Endodermal cell (in vitro differentiated cells): Measurements from ENCODE around the gene CCDC3. TPM values are rescaled to one million over a fixed set of nuclear protein-coding genes. Genes with fewer than 3 reads are reported as not detected.

Experiments
- DNase-seq: peaks from one replicate; pipeline ENCODE4 v3.0.0-alpha.2; 2017
- H3K27ac ChIP-seq: 2 replicates; pipeline ENCODE4 v1.5.1; 2013; ENCODE audit warnings: mild to moderate bottlenecking, low read depth, low read length, moderate library complexity
- H3K27me3 ChIP-seq: 2 replicates; pipeline ENCODE4 v1.6.1; 2013; ENCODE audit warnings: mild to moderate bottlenecking, low read length, moderate library complexity; ENCODE audit not compliant: insufficient read depth, control insufficient read depth, poor library complexity, severe bottlenecking
- H3K36me3 ChIP-seq: 2 replicates; pipeline ENCODE4 v1.7.0; 2013; ENCODE audit warnings: mild to moderate bottlenecking, low read length, moderate library complexity; ENCODE audit not compliant: control insufficient read depth, insufficient read depth
- H3K4me1 ChIP-seq: one replicate; pipeline ENCODE4 v1.7.0; 2013; ENCODE audit warnings: low read length; ENCODE audit not compliant: control insufficient read depth, insufficient read depth
- H3K4me3 ChIP-seq: 2 replicates; pipeline ENCODE4 v1.5.1; 2013; ENCODE audit warnings: mild to moderate bottlenecking, low read length, moderate library complexity
- H3K9ac ChIP-seq: 2 replicates; pipeline ENCODE4 v1.6.1; 2013; ENCODE audit warnings: mild to moderate bottlenecking, low read length, moderate library complexity; ENCODE audit not compliant: poor library complexity, severe bottlenecking; ENCODE audit errors: extremely low read depth
- H3K9me3 ChIP-seq: 2 replicates; pipeline ENCODE4 v1.6.1; 2013; ENCODE audit warnings: mild to moderate bottlenecking, low read length, moderate library complexity; ENCODE audit not compliant: control insufficient read depth
- H3K27ac Mint-ChIP-seq: 2 replicates; pipeline ENCODE4 v1.8.0; 2020; ENCODE audit warnings: mixed read lengths
- H3K27me3 Mint-ChIP-seq: 2 replicates; pipeline ENCODE4 v1.8.0; 2021; ENCODE audit warnings: mild to moderate bottlenecking, mixed read lengths; ENCODE audit not compliant: insufficient read depth
- H3K36me3 Mint-ChIP-seq: 2 replicates; pipeline ENCODE4 v1.8.0; 2020; ENCODE audit warnings: low read depth, mixed read lengths
- H3K4me1 Mint-ChIP-seq: 2 replicates; pipeline ENCODE4 v1.8.0; 2020; ENCODE audit warnings: mixed read lengths
- H3K4me3 Mint-ChIP-seq: 2 replicates; pipeline ENCODE4 v1.8.0; 2020; ENCODE audit warnings: mild to moderate bottlenecking, moderate library complexity, mixed read lengths
- H3K9me3 Mint-ChIP-seq: 2 replicates; pipeline ENCODE4 v1.8.0; 2020; ENCODE audit warnings: mild to moderate bottlenecking, mixed read lengths
- CTCF ChIP-seq: fragments of 200-600 bp; sonication (generic); conservative IDR thresholded peaks from 2 replicates; pipeline ENCODE4 v1.5.0; 2021; ENCODE audit warnings: antibody characterized with exemption, mild to moderate bottlenecking
- WGBS, 2 experiments: methylation state at CpG; one replicate each; pipeline versions ENCODE4 v1.1.5 to v1.1.7; 2013; ENCODE audit warnings: missing lambda C conversion rate in 2 of 2, mixed read lengths in 1 of 2; ENCODE audit not compliant: insufficient coverage in 1 of 2, insufficient read length in 1 of 2; 5-methylcytosine and 5-hydroxymethylcytosine counted together
- total RNA-seq, 2 donors: library from RNA; stranded (reverse); fragmentation: NEBNext Ultra II Directional in 1 of 2; extraction: Animal tissue kit (Norgen Biotek cat#: 25700) in 1 of 2; gene quantifications; 2 replicates in 1 of 2; 3 replicates in 1 of 2; pipeline ENCODE4 v1.2.1, GENCODE V29; 2021

The CCDC3 gene
- total RNA-seq, 2 donors from 2014 or later: 4.6 to 12.3 TPM

GRCh38 chr10:12880423-12880822 lies 121.1 kb downstream of the CCDC3 start:
- no peaks in the 10 kb centered on the region for H3K36me3 Mint-ChIP-seq
- H3K36me3 ChIP-seq: no peaks in the 10 kb centered on the region
- TF ChIP-seq CTCF: no peak
- H3K27me3 Mint-ChIP-seq: no peaks in the 10 kb centered on the region
- H3K27ac Mint-ChIP-seq: no peak overlapping the region
- no peaks in the 10 kb centered on the region for H3K27me3 ChIP-seq
- no peak overlapping the region for H3K9ac ChIP-seq
- DNase-seq: no peak
- H3K9me3 Mint-ChIP-seq: no peaks in the 10 kb centered on the region
- H3K4me3 ChIP-seq: no peak overlapping the region
- H3K9me3 ChIP-seq: no peaks in the 10 kb centered on the region
- H3K4me1 ChIP-seq: no peaks in the 10 kb centered on the region
- H3K27ac ChIP-seq: no peak overlapping the region
- no peak overlapping the region for H3K4me3 Mint-ChIP-seq
- no peaks in the 10 kb centered on the region for H3K4me1 Mint-ChIP-seq

- WGBS, 2 experiments: 67 to 86% methylated on average over 2 to 3 of the region's 3 CpGs
- Mint-ChIP-seq H3K27ac (no peak overlapping the region), H3K4me1 (peaks cover 4% of the 10 kb centered on the region), H3K9me3 (no peaks in the 10 kb centered on the region), H3K4me3 (no peak overlapping the region), H3K27me3 (no peaks in the 10 kb centered on the region), H3K36me3 (no peaks in the 10 kb centered on the region)
- Histone ChIP-seq H3K4me1 (no peaks in the 10 kb centered on the region), H3K9me3 (no peaks in the 10 kb centered on the region), H3K27ac (no peak overlapping the region), H3K27me3 (no peaks in the 10 kb centered on the region), H3K9ac (no peak overlapping the region), H3K36me3 (no peaks in the 10 kb centered on the region), H3K4me3 (no peak overlapping the region)
- no peak for TF ChIP-seq CTCF
- DNase-seq: no peak
These were observed 124.4 kb downstream of the CCDC3 start for GRCh38 chr10:12877150-12877549.

DNA sequence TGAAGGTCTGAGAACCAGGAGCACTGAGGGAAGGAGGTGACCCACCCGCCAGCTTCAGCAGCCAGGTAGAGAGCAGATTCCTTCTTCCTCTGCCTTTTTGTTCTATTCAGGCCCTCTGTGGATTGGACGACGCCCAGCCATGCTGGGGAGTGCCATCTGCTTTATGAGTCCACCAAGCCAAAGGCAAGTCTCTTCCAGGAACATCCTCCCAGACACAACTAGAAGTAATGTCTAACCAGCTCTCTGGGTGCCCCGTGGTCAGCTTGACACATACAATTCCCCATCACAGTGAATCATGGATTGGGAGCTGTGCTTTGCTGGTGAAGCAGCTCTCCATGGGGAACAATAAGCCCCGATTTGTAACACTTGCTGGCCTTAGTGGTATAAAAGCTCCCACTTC lies 125.2 kb downstream of the CCDC3 start:
- Mint-ChIP-seq H3K4me3 (no peak overlapping the region), H3K36me3 (no peaks in the 10 kb centered on the region), H3K27ac (no peak overlapping the region), H3K27me3 (no peaks in the 10 kb centered on the region), H3K4me1 (peaks cover 4% of the 10 kb centered on the region), H3K9me3 (no peaks in the 10 kb centered on the region)
- no peaks in the 10 kb centered on the region for H3K9me3 ChIP-seq
- no peaks in the 10 kb centered on the region for H3K4me1 ChIP-seq
- no peak overlapping the region for H3K27ac ChIP-seq
- no peaks in the 10 kb centered on the region for H3K36me3 ChIP-seq
- H3K9ac ChIP-seq: no peak overlapping the region
- 86 to 95% methylated on average over 4 to 5 of the region's 5 CpGs for WGBS, 2 experiments
- TF ChIP-seq CTCF: no peak
- H3K4me3 ChIP-seq: no peak overlapping the region
- DNase-seq: no peak
- H3K27me3 ChIP-seq: no peaks in the 10 kb centered on the region
